Measurements from ENCODE around the gene ARRB1.

GRCh38 chr11:75246006-75246670 lies 105.3 kb downstream of the ARRB1 start:
- no peak for TF ChIP-seq CTCF (IDR thresholded peaks at IDR 0.05)
- TF ChIP-seq POLR2AphosphoS5 (IDR thresholded peaks at IDR 0.05) = no peak
